SK-N-SH treated with all-trans-retinoic acid at 6 μM for 48 hours (cell line): ENCODE measurements around the gene GRK5.

Source experiments
- PATZ1 ChIP-seq: fragments of 250-450 bp; sonication (Bioruptor Pico); IDR thresholded peaks from 2 replicates; pipeline ENCODE4 v1.8.0; 2020; ENCODE audit warnings: mild to moderate bottlenecking, moderate library complexity, borderline replicate concordance
- TSHZ2 ChIP-seq: fragments of 250-450 bp; sonication (Bioruptor Pico); IDR thresholded peaks from 2 replicates; pipeline ENCODE4 v1.5.0; 2020; ENCODE audit warnings: mild to moderate bottlenecking, moderate library complexity
- ZFP3 ChIP-seq: fragments of 250-450 bp; sonication (Bioruptor Pico); IDR thresholded peaks from 2 replicates; pipeline ENCODE4 v1.5.0; 2020; ENCODE audit warnings: mild to moderate bottlenecking, moderate library complexity
- ZNF565 ChIP-seq: fragments of 450-650 bp; formaldehyde crosslinking; conservative IDR thresholded peaks from 2 replicates; pipeline ENCODE4 v1.5.0; 2020; ENCODE audit warnings: low read depth, mild to moderate bottlenecking, moderate library complexity
- ZNF70 ChIP-seq: fragments of 450-650 bp; formaldehyde crosslinking; IDR thresholded peaks from 2 replicates; pipeline ENCODE4 v1.5.0; 2020; ENCODE audit warnings: mild to moderate bottlenecking, moderate library complexity

- TF ChIP-seq ZNF565 (CRISPR knock-in tag), result no peak
- TF ChIP-seq PATZ1 (CRISPR knock-in tag), result no peak
- TF ChIP-seq ZNF70 (CRISPR knock-in tag), result no peak
- no peak for TF ChIP-seq TSHZ2 (CRISPR knock-in tag)
- no peak for TF ChIP-seq ZFP3 (CRISPR knock-in tag)
Observed at GRCh38 chr10:119207366-119207666, at the start of gene GRK5.
